ENCODE measurements around the gene CTDSPL. TPM values are rescaled to one million over a fixed set of nuclear protein-coding genes. Genes with fewer than 3 reads are reported as not detected.

CTDSPL gene
- total and polyA plus RNA-seq, 2 experiments from 2014 or later: 7.1 to 33.4 TPM

DNA sequence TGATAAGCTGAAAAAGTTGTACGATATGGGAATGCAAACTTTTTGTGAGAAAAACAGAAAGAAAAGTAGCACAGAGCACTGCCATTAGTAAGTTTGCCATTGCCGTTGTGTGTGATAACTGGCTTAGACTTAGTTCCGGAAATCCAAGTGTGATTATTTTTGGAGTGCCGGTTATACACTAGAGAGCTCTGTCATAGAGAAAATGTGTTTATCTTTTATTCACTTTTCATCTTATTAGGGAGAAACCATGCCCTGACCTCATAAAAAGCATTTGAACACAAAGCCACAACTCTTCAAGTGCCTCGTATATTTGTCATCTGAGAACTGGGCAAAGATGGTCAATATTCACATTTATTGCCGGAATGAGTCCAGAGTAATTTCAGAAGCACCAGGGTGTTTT lies 36.1 kb downstream of the CTDSPL start:
- no peaks in the 10 kb centered on the region for H3K27me3 ChIP-seq (replicated peaks; ENCODE audit: insufficient read depth)
- no peaks in the 10 kb centered on the region for H3K4me1 ChIP-seq (ENCODE audit: insufficient read depth)
- H3K4me2 ChIP-seq (ENCODE audit: unreplicated experiment): no peak overlapping the region
- 94 to 98% methylated on average over 6 of the region's 6 CpGs for WGBS, 2 experiments (ENCODE audit: low coverage in 1 of 2, low lambda C conversion rate in 2 of 2, missing lambda C conversion rate in 2 of 2)
- peaks cover 8% of the 10 kb centered on the region; the same call in 1 of the 2 replicates for H3F3A ChIP-seq (ENCODE audit: insufficient read depth)
- no peak for DNase-seq
- TF ChIP-seq EZH2 (IDR thresholded peaks at IDR 0.05; ENCODE audit: insufficient read depth, poor library complexity, severe bottlenecking): no peak
- TF ChIP-seq EZH2phosphoT487 (IDR thresholded peaks at IDR 0.05; ENCODE audit: insufficient read depth, low read depth): no peak
- in situ Hi-C loops (cut with MboI): no loop called here
- peaks cover 82% of the 10 kb centered on the region for H3K79me2 ChIP-seq (ENCODE audit: insufficient read depth)
- no peaks in the 10 kb centered on the region for H3K36me3 ChIP-seq (ENCODE audit: low read depth)
- H3K9ac ChIP-seq: no peak overlapping the region
- no peak overlapping the region for H2AFZ ChIP-seq
- no peaks in the 10 kb centered on the region for H3K9me2 ChIP-seq (ENCODE audit: insufficient read depth)
- peaks cover 13% of the 10 kb centered on the region for H4K20me1 ChIP-seq (ENCODE audit: insufficient read depth)
- H3K4me3 ChIP-seq: no peak overlapping the region
- H3K27ac ChIP-seq: no peak overlapping the region
- H3K9me3 ChIP-seq (ENCODE audit: low read depth): no peaks in the 10 kb centered on the region

DNA sequence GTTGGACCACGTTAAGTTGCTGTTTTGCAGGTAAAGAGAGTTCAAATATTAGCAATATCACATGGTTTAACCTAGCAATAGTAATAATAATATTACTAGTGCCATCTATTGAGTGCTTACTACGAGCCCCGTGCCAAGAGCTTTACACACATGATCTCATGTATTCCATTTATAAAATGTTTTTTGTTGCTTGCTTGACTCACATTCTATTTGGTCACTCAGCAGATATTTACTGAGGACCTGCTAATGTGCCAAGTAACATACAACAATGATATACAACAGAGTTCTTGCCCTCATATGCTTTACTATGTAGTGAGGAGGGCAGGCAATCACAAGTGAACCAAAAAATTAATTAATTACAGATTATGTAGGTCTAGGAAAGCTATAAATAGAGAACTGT lies 36.7 kb downstream of the CTDSPL start:
- no peak for DNase-seq
- WGBS, 2 experiments (ENCODE audit: low coverage in 1 of 2, low lambda C conversion rate in 2 of 2, missing lambda C conversion rate in 2 of 2): 89 to 98% methylated on average over 3 of the region's 3 CpGs
- Histone ChIP-seq H4K20me1 (ENCODE audit: insufficient read depth) (peaks cover 13% of the 10 kb centered on the region), H3K4me1 (ENCODE audit: insufficient read depth) (no peaks in the 10 kb centered on the region), H3F3A (ENCODE audit: insufficient read depth) (peaks cover 3% of the 10 kb centered on the region; the same call in 1 of the 2 replicates), H3K9me2 (ENCODE audit: insufficient read depth) (no peaks in the 10 kb centered on the region), H3K27ac (no peak overlapping the region), H3K79me2 (ENCODE audit: insufficient read depth) (peaks cover 75% of the 10 kb centered on the region), H3K36me3 (ENCODE audit: low read depth) (no peaks in the 10 kb centered on the region), H2AFZ (no peak overlapping the region), H3K9me3 (ENCODE audit: low read depth) (no peaks in the 10 kb centered on the region), H3K27me3 (replicated peaks; ENCODE audit: insufficient read depth) (no peaks in the 10 kb centered on the region), H3K4me2 (ENCODE audit: unreplicated experiment) (no peak overlapping the region), H3K9ac (no peak overlapping the region), H3K4me3 (no peak overlapping the region)
- in situ Hi-C loops (cut with MboI): no loop called here
- TF ChIP-seq EZH2phosphoT487 (IDR thresholded peaks at IDR 0.05; ENCODE audit: insufficient read depth, low read depth) (no peak), EZH2 (IDR thresholded peaks at IDR 0.05; ENCODE audit: insufficient read depth, poor library complexity, severe bottlenecking) (no peak)

DNA sequence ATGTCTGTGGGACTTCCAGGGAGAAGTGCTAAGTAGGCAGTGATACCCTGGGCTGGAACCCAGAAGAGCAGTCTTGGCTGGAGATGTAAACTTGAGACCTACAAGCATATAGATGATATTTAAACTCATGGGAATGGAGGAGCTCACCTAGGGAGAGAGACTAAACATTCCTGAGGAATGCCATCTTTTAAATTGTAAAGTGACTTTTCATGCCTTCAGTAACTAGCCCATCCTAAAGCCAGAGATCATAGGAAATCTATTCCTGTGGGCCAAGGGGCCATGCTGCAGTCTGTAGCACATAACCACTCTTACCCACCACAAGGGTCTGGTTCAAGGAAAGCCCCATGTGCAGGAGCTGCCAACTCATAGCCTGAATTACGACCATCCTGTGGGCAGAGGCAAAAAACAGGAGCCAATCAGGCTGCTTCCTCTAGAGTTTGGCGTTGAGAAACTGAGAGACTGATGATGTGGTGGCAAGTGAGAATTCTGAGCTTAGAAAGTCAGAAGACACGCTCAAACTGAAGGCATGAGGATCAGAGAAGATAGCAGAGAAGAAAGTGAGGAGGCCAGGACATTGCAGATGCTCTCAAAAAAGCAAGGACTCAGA lies 37.5 kb downstream of the CTDSPL start:
- Histone ChIP-seq H3K9ac (no peak overlapping the region), H3K36me3 (ENCODE audit: low read depth) (no peaks in the 10 kb centered on the region), H3K27ac (no peak overlapping the region), H4K20me1 (ENCODE audit: insufficient read depth) (peaks cover 13% of the 10 kb centered on the region), H3K4me1 (ENCODE audit: insufficient read depth) (peaks cover 2% of the 10 kb centered on the region), H2AFZ (no peak overlapping the region), H3K27me3 (replicated peaks; ENCODE audit: insufficient read depth) (no peaks in the 10 kb centered on the region), H3K4me3 (no peak overlapping the region), H3F3A (ENCODE audit: insufficient read depth) (peaks cover 4% of the 10 kb centered on the region; the same call in 1 of the 2 replicates), H3K9me2 (ENCODE audit: insufficient read depth) (no peaks in the 10 kb centered on the region), H3K4me2 (ENCODE audit: unreplicated experiment) (no peak overlapping the region), H3K79me2 (ENCODE audit: insufficient read depth) (peaks cover 68% of the 10 kb centered on the region), H3K9me3 (ENCODE audit: low read depth) (no peaks in the 10 kb centered on the region)
- WGBS, 2 experiments (ENCODE audit: low coverage in 1 of 2, low lambda C conversion rate in 2 of 2, missing lambda C conversion rate in 2 of 2): 65 to 73% methylated on average over 3 of the region's 3 CpGs
- DNase-seq: no peak
- in situ Hi-C loops (cut with MboI): no loop called here
- TF ChIP-seq EZH2phosphoT487 (IDR thresholded peaks at IDR 0.05; ENCODE audit: insufficient read depth, low read depth): no peak
- no peak for TF ChIP-seq EZH2 (IDR thresholded peaks at IDR 0.05; ENCODE audit: insufficient read depth, poor library complexity, severe bottlenecking)

DNA sequence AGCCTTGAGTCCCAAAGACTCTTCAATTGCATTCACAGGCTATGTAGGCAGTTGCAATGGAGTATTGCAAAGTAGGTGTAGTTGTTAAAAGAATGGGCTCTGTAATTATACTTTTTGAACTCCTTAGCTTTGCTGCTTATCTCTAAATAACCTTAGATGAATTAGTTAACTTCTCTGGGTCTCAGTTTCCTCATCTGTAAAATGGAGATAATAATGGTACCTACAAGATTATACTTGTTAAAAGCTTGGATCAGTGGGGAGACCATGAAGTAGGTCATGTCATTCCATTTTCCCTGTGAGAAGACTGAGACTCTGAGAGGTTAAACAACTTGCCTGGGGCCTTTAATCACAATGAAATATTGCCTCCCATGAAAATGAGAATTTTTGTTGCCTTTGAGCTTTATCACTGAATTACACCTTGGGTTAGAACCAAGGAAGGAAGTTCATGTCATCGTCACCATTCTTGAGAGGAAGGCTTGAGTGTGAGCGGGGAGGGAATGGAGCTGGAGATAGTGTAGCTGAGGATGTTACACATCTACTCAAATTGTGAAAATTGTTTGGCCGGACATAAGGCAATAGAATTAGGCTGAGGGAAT lies 38.1 kb downstream of the CTDSPL start:
- in situ Hi-C loops (cut with MboI): no loop called here
- H4K20me1 ChIP-seq (ENCODE audit: insufficient read depth): peaks cover 13% of the 10 kb centered on the region

More for the DNA sequence above, 38.1 kb downstream of the CTDSPL start:
- no peak for TF ChIP-seq EZH2phosphoT487 (IDR thresholded peaks at IDR 0.05; ENCODE audit: insufficient read depth, low read depth)
- TF ChIP-seq EZH2 (IDR thresholded peaks at IDR 0.05; ENCODE audit: insufficient read depth, poor library complexity, severe bottlenecking): no peak
- Histone ChIP-seq H3K36me3 (ENCODE audit: low read depth) (no peaks in the 10 kb centered on the region), H2AFZ (no peak overlapping the region), H3K9ac (no peak overlapping the region), H3K27ac (no peak overlapping the region), H3K9me3 (ENCODE audit: low read depth) (no peaks in the 10 kb centered on the region), H3K79me2 (ENCODE audit: insufficient read depth) (peaks cover 62% of the 10 kb centered on the region), H3K4me3 (no peak overlapping the region), H3K27me3 (replicated peaks; ENCODE audit: insufficient read depth) (no peaks in the 10 kb centered on the region), H3K4me1 (ENCODE audit: insufficient read depth) (peaks cover 8% of the 10 kb centered on the region), H3K9me2 (ENCODE audit: insufficient read depth) (no peaks in the 10 kb centered on the region), H3K4me2 (ENCODE audit: unreplicated experiment) (no peak overlapping the region), H3F3A (ENCODE audit: insufficient read depth) (peaks cover 10% of the 10 kb centered on the region)
- DNase-seq: no peak
- WGBS, 2 experiments (ENCODE audit: low coverage in 1 of 2, low lambda C conversion rate in 2 of 2, missing lambda C conversion rate in 2 of 2): 99% methylated on average over 3 of the region's 3 CpGs
